SU-DHL-6 (cell line): ENCODE measurements around the gene TAS1R2.

Source experiments
- EZH2phosphoT487 ChIP-seq: fragments of 200-600 bp; sonication (generic), shearing (Covaris generic); conservative IDR thresholded peaks from 2 replicates; pipeline ENCODE4 v1.6.1; 2018; ENCODE audit warnings: mild to moderate bottlenecking, antibody characterized with exemption, low read length, moderate library complexity, mixed read lengths
- TF ChIP-seq, protein P1 (sequence below): fragments of 200-600 bp; sonication (generic); IDR thresholded peaks from one replicate; pipeline ENCODE4 v1.5.1; 2017; ENCODE audit warnings: antibody characterized with exemption, mild to moderate bottlenecking, low read length, moderate library complexity; ENCODE audit not compliant: insufficient read depth, poor library complexity, severe bottlenecking

DNA sequence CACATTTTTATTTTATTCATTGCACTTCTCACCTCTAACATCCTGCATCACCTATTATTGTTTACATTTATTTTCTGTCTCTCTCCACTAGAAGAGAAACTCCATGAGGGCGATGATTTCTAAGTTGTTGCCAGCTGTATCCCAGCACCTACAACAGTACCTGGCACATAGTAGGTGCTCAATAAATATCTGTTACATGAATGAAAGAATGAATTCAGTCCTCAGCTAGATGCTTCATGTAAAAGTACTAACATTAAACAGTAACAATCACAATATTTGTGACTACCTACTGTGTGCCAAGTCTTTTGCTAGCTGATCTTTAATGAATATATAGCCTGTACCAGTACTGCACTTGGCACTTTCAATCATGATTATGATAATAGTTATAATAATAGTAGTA lies 3.0 kb downstream of the TAS1R2 start:
- TF ChIP-seq, protein P1, sequence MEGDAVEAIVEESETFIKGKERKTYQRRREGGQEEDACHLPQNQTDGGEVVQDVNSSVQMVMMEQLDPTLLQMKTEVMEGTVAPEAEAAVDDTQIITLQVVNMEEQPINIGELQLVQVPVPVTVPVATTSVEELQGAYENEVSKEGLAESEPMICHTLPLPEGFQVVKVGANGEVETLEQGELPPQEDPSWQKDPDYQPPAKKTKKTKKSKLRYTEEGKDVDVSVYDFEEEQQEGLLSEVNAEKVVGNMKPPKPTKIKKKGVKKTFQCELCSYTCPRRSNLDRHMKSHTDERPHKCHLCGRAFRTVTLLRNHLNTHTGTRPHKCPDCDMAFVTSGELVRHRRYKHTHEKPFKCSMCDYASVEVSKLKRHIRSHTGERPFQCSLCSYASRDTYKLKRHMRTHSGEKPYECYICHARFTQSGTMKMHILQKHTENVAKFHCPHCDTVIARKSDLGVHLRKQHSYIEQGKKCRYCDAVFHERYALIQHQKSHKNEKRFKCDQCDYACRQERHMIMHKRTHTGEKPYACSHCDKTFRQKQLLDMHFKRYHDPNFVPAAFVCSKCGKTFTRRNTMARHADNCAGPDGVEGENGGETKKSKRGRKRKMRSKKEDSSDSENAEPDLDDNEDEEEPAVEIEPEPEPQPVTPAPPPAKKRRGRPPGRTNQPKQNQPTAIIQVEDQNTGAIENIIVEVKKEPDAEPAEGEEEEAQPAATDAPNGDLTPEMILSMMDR, result no peak
- TF ChIP-seq EZH2phosphoT487, result no peak
